ENCODE results near the gene KHSRP.
"Not testable (repeated sequence)": the region's sequence is repeated elsewhere in the genome, so short reads cannot be mapped to it uniquely, and the experiment has no call there.

KHSRP gene

DNA sequence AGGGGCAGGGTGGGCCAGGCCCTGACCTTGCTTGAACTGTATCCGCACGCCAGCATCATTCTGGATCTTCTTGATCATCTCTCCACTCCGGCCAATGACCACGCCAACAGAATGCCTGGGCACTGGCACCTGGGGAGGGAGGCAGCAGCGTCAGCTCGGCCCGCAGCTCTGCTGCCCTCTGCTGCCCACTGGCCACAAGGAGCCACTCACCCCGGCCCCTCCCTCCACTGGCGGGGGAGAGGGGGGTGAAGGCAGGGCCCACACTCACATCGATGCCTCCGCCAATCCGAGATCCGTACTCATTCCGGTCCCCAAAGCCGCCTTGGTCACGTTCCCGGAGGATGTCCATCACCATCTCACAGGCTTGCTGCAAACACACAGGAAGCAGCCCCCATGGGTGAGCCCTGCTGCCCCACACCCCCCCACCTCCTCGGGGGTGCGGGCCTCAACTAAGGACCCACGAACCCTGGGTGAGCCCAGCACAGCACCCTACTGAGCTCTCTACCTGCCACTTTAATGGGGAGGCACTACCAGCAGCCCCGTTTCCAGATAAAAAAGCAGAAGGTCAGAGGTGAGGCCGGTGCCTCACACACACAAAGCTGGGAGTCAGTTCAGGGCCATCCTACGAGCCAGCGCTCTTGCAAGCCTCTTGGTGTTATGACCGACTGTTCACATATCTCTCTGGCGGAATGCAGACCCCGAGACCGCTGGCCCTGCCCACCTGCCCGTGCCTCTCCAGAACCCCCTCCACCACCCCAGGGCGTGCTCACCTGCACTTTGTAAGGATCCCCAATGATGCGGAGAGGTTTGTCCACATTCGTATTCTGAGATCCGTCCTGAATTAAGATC is 6.7 kb downstream of the KHSRP start:
- FAIRE-seq = no peak

GRCh38 chr19:6416658-6417405 is 7.8 kb downstream of the KHSRP start:
- no peak for FAIRE-seq

- no peak for FAIRE-seq
Observed at GRCh38 chr19:6415591-6416190, 8.9 kb downstream of the KHSRP start.

DNA sequence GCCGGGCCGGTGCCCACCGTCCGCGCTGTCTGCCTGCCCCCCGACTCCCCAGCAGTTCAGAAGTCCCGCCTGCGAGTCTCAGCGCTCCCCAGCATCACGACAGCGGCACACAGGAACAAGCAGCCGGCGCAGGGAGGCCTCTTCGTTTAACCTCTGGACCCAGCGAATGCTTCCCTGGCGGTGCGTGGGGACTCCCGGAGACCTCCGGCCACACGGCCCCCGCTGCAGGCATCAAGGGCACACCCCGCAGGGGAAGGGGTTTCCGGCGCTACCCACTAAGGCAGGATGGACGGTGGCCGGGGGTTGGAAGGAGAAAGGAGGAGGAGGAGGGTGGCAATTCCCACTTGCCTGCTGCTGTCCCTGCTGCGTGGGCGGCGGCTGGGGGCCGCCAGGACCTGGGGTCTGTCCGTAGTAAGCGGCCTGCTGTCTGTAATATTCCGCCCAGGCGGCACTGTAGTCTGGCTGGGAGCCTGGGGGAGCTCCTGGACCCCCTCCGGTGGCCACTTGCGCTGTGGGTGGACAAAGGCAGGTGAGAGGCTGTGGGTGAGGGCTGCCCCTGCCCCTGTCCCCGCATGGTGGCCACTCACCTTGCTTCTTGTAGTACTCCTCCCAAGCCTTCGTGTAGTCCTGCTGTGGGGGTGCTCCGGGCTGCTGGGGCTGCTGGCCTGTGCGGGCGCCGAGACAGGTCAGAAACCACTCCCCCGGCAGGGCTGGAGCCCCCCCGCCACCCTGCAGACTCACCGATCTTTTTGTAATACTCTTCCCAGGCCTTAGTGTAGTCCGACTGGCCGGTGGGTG is 9.6 kb downstream of the KHSRP start:
- no peak for FAIRE-seq

DNA sequence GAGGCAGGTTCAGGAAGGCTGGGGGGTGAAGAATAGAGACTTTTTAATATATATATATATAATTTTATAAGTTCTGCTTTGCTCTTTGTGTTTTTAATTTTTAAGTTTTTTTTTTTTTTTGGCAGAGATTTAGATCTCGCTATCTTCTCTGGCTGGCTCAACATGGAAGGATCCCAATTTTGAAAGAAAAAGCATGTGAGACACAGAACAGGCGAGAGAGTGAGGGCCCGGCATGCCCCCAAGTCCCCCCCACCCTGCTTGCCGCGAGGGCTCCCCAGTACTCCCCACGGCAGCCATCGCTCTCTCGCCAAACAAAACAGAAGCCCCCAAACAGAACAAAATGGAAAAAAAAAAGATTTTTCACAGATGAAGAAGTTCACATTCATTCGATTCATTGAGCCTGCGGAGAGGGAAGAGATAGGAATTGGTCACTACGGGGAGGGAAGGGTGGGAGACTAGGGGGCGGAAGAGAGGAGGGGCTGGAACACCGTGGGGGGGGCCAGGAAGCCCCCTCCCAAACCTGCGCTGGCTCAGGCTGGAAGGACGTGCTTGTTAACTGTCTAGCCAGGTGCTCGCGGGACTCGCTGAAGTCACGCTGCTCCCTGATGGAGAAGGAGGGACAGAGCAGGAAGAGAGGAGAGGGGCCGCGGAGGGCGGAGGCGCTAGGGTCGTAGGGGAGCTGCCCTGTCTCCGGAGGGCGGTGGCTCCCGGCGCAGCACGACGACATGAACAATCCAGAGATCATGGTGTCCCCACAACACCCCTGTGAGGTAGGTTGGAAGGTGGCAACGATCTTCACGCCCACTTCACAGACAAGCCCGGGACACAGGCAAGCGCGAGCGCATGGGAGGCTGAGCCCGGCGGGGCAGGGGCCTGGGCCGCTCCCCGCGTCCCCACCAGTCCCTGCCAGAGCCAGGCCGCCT is 10.6 kb downstream of the KHSRP start:
- no peak for FAIRE-seq

- FAIRE-seq = no peak
Observed at GRCh38 chr19:6413291-6413690, 11.3 kb downstream of the KHSRP start.

GRCh38 chr19:6412447-6413091 is 12.0 kb downstream of the KHSRP start:
- FAIRE-seq = no peak

DNA sequence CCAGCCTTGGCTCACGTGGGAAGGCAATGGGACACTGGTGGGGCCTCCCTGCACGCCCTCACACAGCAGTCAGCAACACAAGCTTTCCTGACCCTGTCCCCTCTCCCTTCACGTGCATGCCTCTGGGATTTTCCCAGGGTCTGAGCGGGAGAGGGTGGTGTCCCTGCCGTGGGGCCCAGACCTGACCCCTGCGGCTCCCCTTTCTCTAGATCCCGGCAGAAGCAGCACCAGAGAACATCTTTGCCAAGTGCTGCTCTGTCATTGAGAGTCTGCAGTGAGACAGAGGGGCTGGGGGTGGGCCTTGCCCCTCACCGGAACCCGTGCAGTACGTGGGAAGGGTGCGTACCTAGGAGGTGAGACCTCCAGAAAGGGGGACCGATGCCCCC is 12.6 kb downstream of the KHSRP start:
- FAIRE-seq = no peak

GRCh38 chr19:6409346-6409745 is 15.3 kb downstream of the KHSRP start:
- no peak for FAIRE-seq

GRCh38 chr19:6406401-6406800 is 18.2 kb downstream of the KHSRP start:
- FAIRE-seq = no peak

DNA sequence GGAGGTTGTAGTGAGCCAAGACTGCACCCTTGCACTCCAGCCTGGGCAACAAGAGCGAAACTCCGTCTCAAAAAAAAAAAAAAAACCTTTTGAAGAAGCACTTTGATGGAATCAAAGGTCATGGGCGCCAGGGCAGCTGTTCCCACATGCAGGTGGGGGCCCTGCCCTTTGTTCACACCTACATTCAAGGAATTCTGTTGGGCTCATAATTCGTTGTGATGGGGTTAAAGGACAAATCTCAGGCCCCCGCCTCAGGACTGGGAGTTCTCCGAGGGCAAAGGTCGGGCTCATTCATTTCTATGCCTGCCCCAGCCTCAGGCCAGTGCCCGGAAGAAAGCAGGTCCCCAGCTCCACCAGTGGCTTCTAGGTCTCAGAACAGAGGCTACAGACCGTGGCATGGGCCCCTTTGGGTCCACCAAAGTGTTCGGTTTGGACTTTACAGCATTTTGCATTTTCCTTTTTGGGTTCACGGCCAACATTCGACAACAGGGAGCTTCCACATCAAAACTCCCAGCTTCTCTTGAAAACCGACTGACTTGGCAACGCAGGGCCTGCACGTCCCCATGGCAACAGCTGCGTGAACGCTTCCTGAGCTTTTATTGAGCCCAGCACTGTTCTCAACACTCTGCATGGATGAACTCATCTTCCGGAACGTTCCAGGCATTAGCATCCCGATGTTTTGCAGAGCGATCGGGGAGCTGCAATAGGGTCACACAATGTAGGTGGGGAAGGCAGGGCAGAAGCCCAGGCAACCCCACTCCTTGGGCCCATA is 21.6 kb downstream of the KHSRP start:
- no peak for FAIRE-seq

- no peak for FAIRE-seq
Observed at GRCh38 chr19:6402058-6402457, 22.6 kb downstream of the KHSRP start.

DNA sequence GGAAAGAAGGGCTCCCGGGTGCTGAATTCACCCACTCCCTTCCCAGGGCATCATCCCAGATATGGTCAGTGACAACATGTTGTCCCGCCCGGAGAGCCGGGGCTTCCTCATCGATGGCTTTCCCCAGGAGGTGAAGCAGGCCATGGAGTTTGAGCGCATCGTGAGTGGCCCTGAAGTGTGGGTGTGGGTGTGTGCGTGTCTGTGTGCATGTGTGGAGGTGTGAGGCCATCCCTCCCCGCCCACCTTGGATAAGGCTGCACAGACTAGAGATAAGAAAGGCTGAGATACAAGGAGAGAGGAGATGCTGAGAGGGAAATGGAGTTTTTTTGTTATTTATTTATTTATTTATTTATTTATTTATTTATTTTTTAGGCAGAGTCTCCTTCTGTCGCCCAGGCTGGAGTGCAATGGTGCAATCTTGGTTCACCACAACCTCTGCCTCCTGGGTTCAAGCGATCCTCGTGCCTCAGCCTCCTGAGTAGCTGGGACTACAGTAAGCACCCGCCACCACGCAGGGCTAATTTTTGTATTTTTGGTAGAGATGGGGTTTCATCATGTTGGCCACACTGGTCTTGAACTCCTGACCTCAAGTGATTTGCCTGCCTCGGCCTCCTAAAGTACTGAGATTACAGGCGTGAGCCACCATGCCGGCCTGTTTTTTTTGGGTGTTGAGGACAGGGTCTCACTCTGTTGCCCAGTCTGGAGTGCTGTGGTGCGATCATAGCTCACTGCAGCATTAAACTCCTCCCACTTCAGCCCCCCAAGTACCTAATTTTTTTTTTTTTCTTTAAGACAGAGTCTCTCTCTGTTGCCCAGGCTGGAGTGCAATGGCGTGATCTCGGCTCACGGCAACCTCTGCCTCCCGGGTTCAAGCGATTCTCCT is 24.3 kb downstream of the KHSRP start:
- not testable (repeated sequence) for FAIRE-seq

DNA sequence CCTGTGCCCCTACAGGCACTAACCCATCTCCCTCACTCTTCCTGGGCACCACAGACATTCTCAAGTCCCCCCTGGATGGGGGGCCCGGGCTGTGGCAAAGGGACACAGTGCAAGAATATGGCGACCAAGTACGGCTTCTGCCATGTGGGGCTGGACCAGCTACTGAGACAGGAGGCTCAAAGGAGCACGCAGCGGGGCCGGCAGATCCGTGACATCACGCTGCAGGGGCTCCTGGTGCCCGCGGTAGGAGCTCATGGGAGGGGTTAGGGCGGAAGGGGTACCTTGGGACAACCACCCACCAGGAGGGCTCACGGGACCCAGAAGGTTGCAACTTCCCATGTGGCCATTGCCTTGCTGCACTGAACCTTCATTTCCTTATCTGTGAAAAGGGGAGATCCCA is 28.3 kb downstream of the KHSRP start:
- no peak for FAIRE-seq

DNA sequence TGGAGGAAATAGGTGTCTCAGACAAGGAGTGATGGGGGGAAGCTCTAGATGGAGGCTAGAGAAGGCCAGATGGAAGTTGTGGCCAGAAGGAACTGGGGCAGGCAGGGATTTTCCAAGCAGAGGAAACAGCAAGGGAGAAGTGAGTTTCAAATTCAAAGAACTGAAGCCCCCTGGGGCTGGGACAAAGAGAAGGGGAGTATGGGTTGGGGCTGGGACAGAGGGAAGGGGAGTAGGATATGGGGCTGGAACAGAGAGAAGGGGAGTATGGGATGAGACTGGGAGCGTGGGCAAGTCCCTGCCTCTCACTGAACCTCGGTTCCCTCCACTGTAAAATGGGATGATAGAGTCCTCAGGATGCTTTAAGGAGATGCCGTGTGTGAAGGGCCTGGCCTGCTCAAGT is 29.8 kb downstream of the KHSRP start:
- no peak for FAIRE-seq

DNA sequence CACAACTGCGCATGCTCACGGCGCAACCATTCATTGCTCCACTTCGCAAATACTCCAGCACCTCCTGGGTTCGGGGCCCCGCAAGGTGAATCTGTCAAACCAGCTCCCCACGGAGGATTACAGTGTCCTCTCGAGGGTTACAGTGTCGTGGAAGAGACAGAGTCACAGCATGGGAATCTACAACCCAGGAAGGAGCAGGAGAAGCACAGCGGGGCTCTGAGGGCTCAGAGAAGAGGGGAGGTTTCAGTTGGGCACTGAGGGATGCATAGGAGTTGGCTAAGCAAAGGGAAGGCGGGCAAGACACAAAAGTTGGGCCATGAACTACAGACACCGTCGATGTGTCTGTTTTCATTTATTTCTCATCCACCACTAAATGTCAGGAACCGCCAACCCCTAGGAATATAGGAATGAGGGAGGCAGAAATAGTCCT is 30.6 kb downstream of the KHSRP start:
- FAIRE-seq = no peak

- FAIRE-seq = no peak
Observed at GRCh38 chr19:6393074-6393982, 31.3 kb downstream of the KHSRP start, which contains the start of gene GTF2F1. Gene GTF2F1 (minus strand): TSS chr19:6393164. CDS start chr19:6392995, 169 bp downstream.
